Diencephalon (tissue), 1 donor: ENCODE measurements around the gene TOMM7. TPM values are rescaled to one million over a fixed set of nuclear protein-coding genes. Genes with fewer than 3 reads are reported as not detected.

Source experiments
- small RNA-seq: library from RNA; depleted of rRNA; stranded (forward); fragments of <200 nt; gene quantifications from one replicate; pipeline ENCODE3, GENCODE V24; 2014
- total RNA-seq: library from RNA; depleted of rRNA; stranded (reverse); fragments of >200 nt; gene quantifications from one replicate; pipeline ENCODE4 v1.2.3, GENCODE V29; 2014

The TOMM7 gene
- total RNA-seq: 189 TPM

DNA sequence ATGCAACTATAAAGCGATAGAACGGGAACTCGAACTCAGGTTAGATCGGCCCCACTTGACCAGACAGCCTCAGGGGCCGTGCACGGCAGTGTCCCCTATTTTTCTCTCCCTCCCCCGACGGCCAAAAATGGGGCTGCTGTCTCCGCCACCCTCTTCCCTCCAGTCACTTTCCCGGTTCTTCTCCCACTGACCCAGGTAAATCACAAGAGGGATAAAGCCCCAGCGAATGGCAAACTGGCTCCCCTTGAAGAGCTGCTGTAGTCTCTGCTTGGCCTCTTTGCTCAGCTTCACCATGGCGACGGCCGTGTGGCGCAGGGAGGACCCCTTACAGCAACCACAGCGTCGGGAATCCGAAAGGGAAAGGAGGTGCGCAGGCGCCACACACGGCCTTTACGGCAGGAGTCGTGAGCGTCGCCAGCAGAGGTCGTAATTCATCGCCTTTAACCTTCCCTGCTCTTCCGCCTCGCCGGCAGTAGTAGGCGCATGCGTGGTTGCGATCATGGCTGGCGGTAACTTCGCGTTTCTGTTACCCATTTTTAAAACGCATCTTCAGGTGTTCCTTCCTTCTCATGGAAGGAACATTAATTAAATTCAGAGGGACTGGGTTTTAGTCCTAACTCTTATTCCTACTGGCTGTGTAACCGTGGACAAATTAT lies at the start of gene TOMM7:
TSS of gene TOMM7 (minus strand) at position 364 of the 656 bp plus-strand sequence. CDS start at position 294, 70 bp downstream.

Small RNA genes lying within 50 kb of the gene (small RNA-seq; reads per million reads assigned to genes)
- gene SNORD93: 41.9 reads per million, percentile 96 among the genes with 10 or more reads in this experiment

Other genes with a start within 250 kb of the TOMM7 start
- gene IL6, start 95.6 kb downstream of the TOMM7 start, total RNA-seq: not detected
- 33.7 TPM for gene HYCC1, start 191.3 kb upstream of the TOMM7 start, total RNA-seq